BJ (cell line): Measurements from ENCODE around the gene PDE1C. TPM values are rescaled to one million over a fixed set of nuclear protein-coding genes. Genes with fewer than 3 reads are reported as not detected.

Experiments used
- CTCF ChIA-PET: fragments of 350-600 bp; formaldehyde crosslinking; extraction: SDS; loops from one replicate; lab custom pipeline; 2021; ENCODE audit warnings: antibody characterized with exemption, inconsistent platforms; lab: Yijun Ruan, JAX
- POLR2A ChIA-PET: fragments of 300-600 bp; sonication (Branson Sonifier 250); formaldehyde crosslinking; extraction: SDS; loops from one replicate; lab custom pipeline; 2021; ENCODE audit warnings: antibody characterized with exemption; lab: Charles Lee
- DNase-seq: peaks from one replicate; pipeline ENCODE4 v3.0.0-alpha.2; 2011; ENCODE audit warnings: low read depth
- H3K27me3 ChIP-seq: 2 replicates; pipeline ENCODE4 v1.6.0; 2011; ENCODE audit warnings: low read length; ENCODE audit not compliant: control insufficient read depth, insufficient read depth
- H3K36me3 ChIP-seq: 2 replicates; pipeline ENCODE4 v1.5.1; 2011; ENCODE audit warnings: low read length; ENCODE audit not compliant: control insufficient read depth, insufficient read depth
- H3K4me3 ChIP-seq: 2 replicates; pipeline ENCODE4 v1.5.1; 2011; ENCODE audit warnings: low read depth, mild to moderate bottlenecking, control low read depth, low read length
- CTCF ChIP-seq: IDR thresholded peaks from 2 replicates; pipeline ENCODE4 v1.5.1; 2011; ENCODE audit warnings: low read depth, mild to moderate bottlenecking, control low read depth, inconsistent platforms, low read length, moderate library complexity; ENCODE audit not compliant: insufficient read depth
- polyA plus RNA-seq: library from polyadenylated mRNA; depleted of rRNA; stranded (reverse); fragments of >200 nt; gene quantifications from 2 replicates; pipeline ENCODE4 v1.2.3, GENCODE V29; 2011

The PDE1C gene
- polyA plus RNA-seq, 1 experiment = 19.6 TPM

- no peak for DNase-seq
- TF ChIP-seq CTCF = no peak
- no peak overlapping the region for H3K4me3 ChIP-seq
- H3K36me3 ChIP-seq = no peaks in the 10 kb centered on the region
- ChIA-PET CTCF (interaction anchor here (0.6 to 1.5 kb wide), 3 partner anchors 13 to 17 kb away, joined by 3 read pairs; no protein-coding TSS in a partner anchor), POLR2A (no interaction called here)
- no peaks in the 10 kb centered on the region for H3K27me3 ChIP-seq
Observed at GRCh38 chr7:32075612-32076011, 5.4 kb upstream of the PDE1C start.

- ChIA-PET CTCF (interaction anchor here (0.6 to 1.8 kb wide), 7 partner anchors 13 to 292 kb away, joined by 3 to 4 read pairs (median 3); no protein-coding TSS in a partner anchor), POLR2A (no interaction called here)
- no peak for TF ChIP-seq CTCF
- DNase-seq = no peak
- Histone ChIP-seq H3K27me3 (no peaks in the 10 kb centered on the region), H3K4me3 (no peak overlapping the region), H3K36me3 (no peaks in the 10 kb centered on the region)
Observed at GRCh38 chr7:32074787-32075585, 4.8 kb upstream of the PDE1C start.

- TF ChIP-seq CTCF = no peak
- H3K4me3 ChIP-seq = no peak overlapping the region
- no peaks in the 10 kb centered on the region for H3K27me3 ChIP-seq
- DNase-seq = no peak
- CTCF ChIA-PET = interaction anchor here (0.7 to 1.9 kb wide), 4 partner anchors 10 to 131 kb away, joined by 3 to 7 read pairs (median 4); no protein-coding TSS in a partner anchor
- H3K36me3 ChIP-seq = no peaks in the 10 kb centered on the region
- POLR2A ChIA-PET = no interaction called here
Observed at GRCh38 chr7:32073533-32073932, 3.3 kb upstream of the PDE1C start.

GRCh38 chr7:32072397-32072796 is 2.2 kb upstream of the PDE1C start:
- peak; percentile 36; the same call in 1 of the 2 replicates for TF ChIP-seq CTCF
- ChIA-PET POLR2A (no interaction called here), CTCF (interaction anchor here (0.7 to 1.9 kb wide), 3 partner anchors 9 to 336 kb away, joined by 3 to 7 read pairs (median 4); no protein-coding TSS in a partner anchor)
- Histone ChIP-seq H3K4me3 (no peak overlapping the region; the same call in 1 of the 2 replicates), H3K27me3 (no peaks in the 10 kb centered on the region), H3K36me3 (no peaks in the 10 kb centered on the region)
- no peak for DNase-seq

GRCh38 chr7:32071466-32072091 is 1.4 kb upstream of the PDE1C start:
- H3K27me3 ChIP-seq = no peaks in the 10 kb centered on the region
- peak overlapping the region; percentile 66 for H3K4me3 ChIP-seq
- TF ChIP-seq CTCF = peak; percentile 13; the same call in 1 of the 2 replicates
- CTCF ChIA-PET = interaction anchor here (1.5 kb wide), 1 partner anchor 91 kb away, joined by 3 read pairs; no protein-coding TSS in a partner anchor
- H3K36me3 ChIP-seq = no peaks in the 10 kb centered on the region
- POLR2A ChIA-PET = no interaction called here
- no peak for DNase-seq
